ENCODE measurements around the gene GPX4. TPM values are rescaled to one million over a fixed set of nuclear protein-coding genes. Genes with fewer than 3 reads are reported as not detected.

Gene GPX4
- polyA plus RNA-seq, 1 donor from 2014 or later, result 713 TPM

- no peaks in the 10 kb centered on the region for H3K27me3 ChIP-seq (ENCODE audit: insufficient read depth, low read depth, low read length)
- H3F3A ChIP-seq (ENCODE audit: insufficient read depth, low read length, poor library complexity, severe bottlenecking), result no peaks in the 10 kb centered on the region
- no peaks in the 10 kb centered on the region for H3K9me3 ChIP-seq (ENCODE audit: low read length)
- H3K79me2 ChIP-seq (replicated peaks; ENCODE audit: insufficient read depth, low read length), result no peaks in the 10 kb centered on the region
- no peak overlapping the region for H3K4me2 ChIP-seq (ENCODE audit: low read length)
- no peaks in the 10 kb centered on the region for H3K36me3 ChIP-seq (ENCODE audit: insufficient read depth, low read length)
- no peak overlapping the region for H2AFZ ChIP-seq (ENCODE audit: low read depth, low read length)
- H3K27ac ChIP-seq (ENCODE audit: low read length), result no peak overlapping the region
- no peaks in the 10 kb centered on the region for H3K9me2 ChIP-seq (ENCODE audit: insufficient read depth, low read length)
- no peak for TF ChIP-seq REST (IDR thresholded peaks at IDR 0.05; ENCODE audit: borderline replicate concordance)
- no peak overlapping the region for H3K9ac ChIP-seq (ENCODE audit: low read length)
- H3K4me3 ChIP-seq (ENCODE audit: low read length), result no peak overlapping the region
- no peaks in the 10 kb centered on the region for H4K20me1 ChIP-seq (ENCODE audit: insufficient read depth)
Observed at GRCh38 chr19:1136201-1136600, 32.4 kb downstream of the GPX4 start.

GRCh38 chr19:1136621-1137317, 33.0 kb downstream of the GPX4 start:
- Histone ChIP-seq H3K9me3 (ENCODE audit: low read length) (no peaks in the 10 kb centered on the region), H3F3A (ENCODE audit: insufficient read depth, low read length, poor library complexity, severe bottlenecking) (no peaks in the 10 kb centered on the region), H2AFZ (ENCODE audit: low read depth, low read length) (no peak overlapping the region), H4K20me1 (ENCODE audit: insufficient read depth) (no peaks in the 10 kb centered on the region), H3K4me3 (ENCODE audit: low read length) (no peak overlapping the region), H3K27me3 (ENCODE audit: insufficient read depth, low read depth, low read length) (no peaks in the 10 kb centered on the region), H3K9me2 (ENCODE audit: insufficient read depth, low read length) (no peaks in the 10 kb centered on the region), H3K9ac (ENCODE audit: low read length) (no peak overlapping the region), H3K36me3 (ENCODE audit: insufficient read depth, low read length) (no peaks in the 10 kb centered on the region), H3K27ac (ENCODE audit: low read length) (no peak overlapping the region), H3K4me2 (ENCODE audit: low read length) (no peak overlapping the region), H3K79me2 (replicated peaks; ENCODE audit: insufficient read depth, low read length) (no peaks in the 10 kb centered on the region)
- TF ChIP-seq RAD21 (conservative IDR thresholded peaks at IDR 0.05), result no peak
- no peak for TF ChIP-seq EP300 (conservative IDR thresholded peaks at IDR 0.05; ENCODE audit: poor library complexity, severe bottlenecking)
- TF ChIP-seq CTCF (IDR thresholded peaks at IDR 0.05; ENCODE audit: poor library complexity, severe bottlenecking), result no peak
- TF ChIP-seq SMC3 (conservative IDR thresholded peaks at IDR 0.05; ENCODE audit: poor library complexity), result no peak
- TF ChIP-seq MXI1 (conservative IDR thresholded peaks at IDR 0.05; ENCODE audit: poor library complexity, severe bottlenecking), result no peak
- TF ChIP-seq REST (IDR thresholded peaks at IDR 0.05; ENCODE audit: borderline replicate concordance), result no peak
- TF ChIP-seq TAF1 (IDR thresholded peaks at IDR 0.05; ENCODE audit: low read depth), result no peak
- no peak for TF ChIP-seq EZH2 (IDR thresholded peaks at IDR 0.05; ENCODE audit: borderline replicate concordance, insufficient read depth, low read length, poor library complexity, severe bottlenecking)
- TF ChIP-seq POLR2AphosphoS5 (IDR thresholded peaks at IDR 0.05), result no peak
